GM21381 (cell line): Measurements from ENCODE around the gene ATP2A1.
"Not testable (repeated sequence)": the region's sequence is repeated elsewhere in the genome, so short reads cannot be mapped to it uniquely, and the experiment has no call there.

Experiments
- ATAC-seq: cut with Tn5 transposase; IDR thresholded peaks from one replicate; pipeline ENCODE4 v1.9.1; 2021; ENCODE audit warnings: mild to moderate bottlenecking, moderate library complexity; ENCODE audit not compliant: unreplicated experiment

Gene ATP2A1

GRCh38 chr16:28880589-28880915 lies 2.3 kb downstream of the ATP2A1 start:
- no peak for ATAC-seq

GRCh38 chr16:28880955-28881354 lies 2.7 kb downstream of the ATP2A1 start:
- ATAC-seq: no peak

- ATAC-seq: not testable (repeated sequence)
These were observed 3.3 kb downstream of the ATP2A1 start for GRCh38 chr16:28881565-28881964.

GRCh38 chr16:28882551-28883160 lies 4.4 kb downstream of the ATP2A1 start:
- no peak for ATAC-seq

GRCh38 chr16:28883221-28883996 lies 5.1 kb downstream of the ATP2A1 start:
- ATAC-seq: no peak

GRCh38 chr16:28884045-28884444 lies 5.8 kb downstream of the ATP2A1 start:
- ATAC-seq: no peak

GRCh38 chr16:28886945-28887344 lies 8.7 kb downstream of the ATP2A1 start:
- no peak for ATAC-seq

- ATAC-seq: not testable (repeated sequence)
These were observed 12.1 kb downstream of the ATP2A1 start for GRCh38 chr16:28890355-28890754.

- ATAC-seq: no peak
These were observed 13.9 kb downstream of the ATP2A1 start for GRCh38 chr16:28891964-28892890.

GRCh38 chr16:28893291-28893690 lies 15.0 kb downstream of the ATP2A1 start:
- ATAC-seq: no peak

- ATAC-seq: no peak
These were observed 17.3 kb downstream of the ATP2A1 start for GRCh38 chr16:28895609-28896008.

- ATAC-seq: no peak
These were observed 19.5 kb downstream of the ATP2A1 start for GRCh38 chr16:28897826-28898225.

GRCh38 chr16:28898266-28898665 lies 20.0 kb downstream of the ATP2A1 start:
- ATAC-seq: no peak

- ATAC-seq: no peak
These were observed 20.7 kb downstream of the ATP2A1 start for GRCh38 chr16:28898942-28899341.

- ATAC-seq: no peak
These were observed 21.7 kb downstream of the ATP2A1 start for GRCh38 chr16:28899882-28900590.

GRCh38 chr16:28900601-28901000 lies 22.3 kb downstream of the ATP2A1 start:
- ATAC-seq: no peak

GRCh38 chr16:28901862-28902261 lies 23.6 kb downstream of the ATP2A1 start:
- ATAC-seq: no peak

- ATAC-seq: no peak
These were observed 24.6 kb downstream of the ATP2A1 start for GRCh38 chr16:28902909-28903308.

GRCh38 chr16:28903344-28904042 lies 25.2 kb downstream of the ATP2A1 start:
- no peak for ATAC-seq

GRCh38 chr16:28904363-28904762 lies 26.1 kb downstream of the ATP2A1 start:
- ATAC-seq: no peak
